Thoracic aorta (tissue), 2 donors: ENCODE measurements around the gene FIBCD1. TPM values are rescaled to one million over a fixed set of nuclear protein-coding genes. Genes with fewer than 3 reads are reported as not detected.

ENCODE experiments used
- ATAC-seq: fragments of 150-250 bp; one replicate; pipeline ENCODE4 v1.8.0; 2017; ENCODE audit warnings: low read depth; ENCODE audit not compliant: insufficient number of reproducible peaks, low FRiP score
- DNase-seq: peaks from one replicate; pipeline ENCODE4 v3.0.0-alpha.2; 2020; ENCODE audit warnings: low spot score
- H3K27ac ChIP-seq, 2 donors: fragments of 200-600 bp; sonication (generic); 1 replicate in 1 of 2; 2 replicates in 1 of 2; pipeline ENCODE4 v1.5.1; 2016; ENCODE audit warnings: mild to moderate bottlenecking in 2 of 2, moderate library complexity in 2 of 2
- H3K27me3 ChIP-seq: fragments of 200-600 bp; sonication (generic); replicated peaks from 2 replicates; pipeline ENCODE4 v1.6.0; 2016; ENCODE audit warnings: mild to moderate bottlenecking; ENCODE audit not compliant: insufficient read depth
- H3K36me3 ChIP-seq: fragments of 200-600 bp; sonication (generic); one replicate; pipeline ENCODE4 v1.5.1; 2016
- H3K4me1 ChIP-seq, 2 donors: fragments of 200-600 bp; sonication (generic); 1 replicate in 1 of 2; 2 replicates in 1 of 2; pipeline versions ENCODE4 v1.5.1 to v1.6.0; 2016; ENCODE audit warnings: low read depth in 2 of 2, mild to moderate bottlenecking in 1 of 2; ENCODE audit not compliant: control insufficient read depth in 1 of 2
- H3K4me3 ChIP-seq: fragments of 200-600 bp; sonication (generic); 2 replicates; pipeline ENCODE4 v1.5.1; 2016; ENCODE audit warnings: mild to moderate bottlenecking
- H3K9me3 ChIP-seq: fragments of 200-600 bp; sonication (generic); 2 replicates; pipeline ENCODE4 v1.5.1; 2016
- CTCF ChIP-seq: fragments of 200-600 bp; sonication (generic); IDR thresholded peaks from one replicate; pipeline ENCODE4 v1.5.1; 2019; ENCODE audit warnings: antibody characterized with exemption
- total RNA-seq, 2 donors: library from RNA; depleted of rRNA; stranded (reverse); fragments of >200 nt; gene quantifications; one replicate each; pipeline versions ENCODE4 v1.1.0 to v1.2.3, GENCODE V29; 2016

The FIBCD1 gene
- total RNA-seq, 2 donors from 2014 or later: not detected

- H3K4me1 ChIP-seq: peaks cover 6 to 44% of the 10 kb centered on the region in 2 donors
- DNase-seq (no peak), ATAC-seq (no peak)
- no peak for TF ChIP-seq CTCF
- H3K27ac ChIP-seq: peak overlapping the region; percentile 3 to 35
- no peak overlapping the region for H3K4me3 ChIP-seq
- H3K36me3 ChIP-seq: peaks cover 43% of the 10 kb centered on the region
- H3K9me3 ChIP-seq: no peaks in the 10 kb centered on the region
- no peaks in the 10 kb centered on the region for H3K27me3 ChIP-seq
Measured at GRCh38 chr9:130873966-130874365, 65.1 kb downstream of the FIBCD1 start.

GRCh38 chr9:130872912-130873503 lies 66.0 kb downstream of the FIBCD1 start:
- peak overlapping the region; percentile 20 to 35 for H3K27ac ChIP-seq
- no peaks in the 10 kb centered on the region for H3K9me3 ChIP-seq
- DNase-seq: no peak
- no peak for ATAC-seq
- TF ChIP-seq CTCF: no peak
- no peaks in the 10 kb centered on the region for H3K27me3 ChIP-seq
- peaks cover 6 to 51% of the 10 kb centered on the region in 2 donors for H3K4me1 ChIP-seq
- H3K36me3 ChIP-seq: peaks cover 34% of the 10 kb centered on the region
- H3K4me3 ChIP-seq: no peak overlapping the region

GRCh38 chr9:130872508-130872907 lies 66.5 kb downstream of the FIBCD1 start:
- no peaks in the 10 kb centered on the region for H3K9me3 ChIP-seq
- peaks cover 6 to 55% of the 10 kb centered on the region in 2 donors for H3K4me1 ChIP-seq
- no peak overlapping the region for H3K4me3 ChIP-seq
- no peak for DNase-seq
- no peak for ATAC-seq
- no peak for TF ChIP-seq CTCF
- no peaks in the 10 kb centered on the region for H3K27me3 ChIP-seq
- H3K27ac ChIP-seq: peak overlapping the region; percentile 20 to 35
- H3K36me3 ChIP-seq: peaks cover 33% of the 10 kb centered on the region

- H3K4me3 ChIP-seq: no peak overlapping the region
- peaks cover 33% of the 10 kb centered on the region for H3K36me3 ChIP-seq
- ATAC-seq (no peak), DNase-seq (no peak)
- H3K9me3 ChIP-seq: no peaks in the 10 kb centered on the region
- TF ChIP-seq CTCF: no peak
- peaks cover 6 to 59% of the 10 kb centered on the region in 2 donors for H3K4me1 ChIP-seq
- no peaks in the 10 kb centered on the region for H3K27me3 ChIP-seq
- no peak overlapping the region for H3K27ac ChIP-seq
Measured at GRCh38 chr9:130872093-130872492, 67.0 kb downstream of the FIBCD1 start.

- Histone ChIP-seq H3K9me3 (no peaks in the 10 kb centered on the region), H3K27ac (no peak overlapping the region), H3K36me3 (peaks cover 33% of the 10 kb centered on the region)
Measured at GRCh38 chr9:130871395-130872062, 67.5 kb downstream of the FIBCD1 start.

More at GRCh38 chr9:130871395-130872062, 67.5 kb downstream of the FIBCD1 start:
- no peak for ATAC-seq
- no peak for TF ChIP-seq CTCF
- Histone ChIP-seq H3K27me3 (no peaks in the 10 kb centered on the region), H3K4me1 (peaks cover 6 to 60% of the 10 kb centered on the region in 2 donors), H3K4me3 (no peak overlapping the region)
- DNase-seq: no peak
